SK-N-SH (cell line): Measurements from ENCODE around the gene PCSK6. TPM values are rescaled to one million over a fixed set of nuclear protein-coding genes. Genes with fewer than 3 reads are reported as not detected.
A peak's percentile ranks its signal among the peaks of the same experiment; 100 is the strongest.

Experiments used
- CTCF ChIA-PET: fragments of 300-600, 350-600 bp; formaldehyde crosslinking; extraction: SDS; loops from one replicate; lab custom pipeline; 2021; lab: Yijun Ruan, JAX
- POLR2A ChIA-PET: fragments of 350-600 bp; sonication (Branson Sonifier 250); formaldehyde crosslinking; extraction: SDS; loops from one replicate; lab custom pipeline; 2020; ENCODE audit warnings: antibody characterized with exemption, inconsistent platforms; lab: Yijun Ruan, JAX
- DNase-seq: peaks from one replicate; pipeline ENCODE4 v3.0.0; 2012
- H2AFZ ChIP-seq: fragments of 200-600 bp; sonication (generic); 2 replicates; pipeline ENCODE4 v1.8.1; 2016; ENCODE audit warnings: antibody characterized with exemption, mild to moderate bottlenecking, low read depth
- H3F3A ChIP-seq: fragments of 200-600 bp; sonication (generic); replicated peaks from 2 replicates; pipeline ENCODE3; 2016; ENCODE audit warnings: antibody characterized with exemption, mild to moderate bottlenecking; ENCODE audit not compliant: insufficient read depth
- H3K27ac ChIP-seq, 2 experiments: fragments of 200-500 bp in 1 of 2; fragments of 200-600 bp in 1 of 2; sonication (Bioruptor generic) in 1 of 2; sonication (generic), shearing (Covaris generic) in 1 of 2; 2 replicates each; pipeline versions ENCODE4 v1.5.1 to v1.6.1; 2014 to 2016; ENCODE audit warnings: low read depth in 2 of 2, inconsistent platforms in 1 of 2, low read length in 1 of 2, mild to moderate bottlenecking in 1 of 2, mixed read lengths in 1 of 2
- H3K27me3 ChIP-seq: fragments of 200-600 bp; sonication (generic), shearing (Covaris generic); 2 replicates; pipeline ENCODE4 v1.6.1; 2016; ENCODE audit warnings: mixed run types; ENCODE audit not compliant: insufficient read depth
- H3K36me3 ChIP-seq, 2 experiments: fragments of 200-500 bp in 1 of 2; fragments of 200-600 bp in 1 of 2; sonication (Bioruptor generic) in 1 of 2; sonication (generic) in 1 of 2; replicated peaks in 1 of 2; 2 replicates each; pipeline versions ENCODE3 to v1.5.1; 2014 to 2016; ENCODE audit warnings: low read length in 1 of 2, mild to moderate bottlenecking in 1 of 2; ENCODE audit not compliant: insufficient read depth in 2 of 2, control insufficient read depth in 1 of 2
- H3K4me1 ChIP-seq, 2 experiments: fragments of 200-500 bp in 1 of 2; fragments of 200-600 bp in 1 of 2; sonication (Bioruptor generic) in 1 of 2; sonication (generic), shearing (Covaris generic) in 1 of 2; 2 replicates each; pipeline versions ENCODE4 v1.5.1 to v1.6.1; 2014 to 2016; ENCODE audit warnings: low read depth in 1 of 2, low read length in 1 of 2, mixed run types in 1 of 2; ENCODE audit not compliant: insufficient read depth in 2 of 2, control insufficient read depth in 1 of 2
- H3K4me2 ChIP-seq: fragments of 200-600 bp; sonication (generic), shearing (Covaris generic); 2 replicates; pipeline ENCODE4 v1.6.1; 2017; ENCODE audit warnings: mixed run types
- H3K4me3 ChIP-seq, 2 experiments: fragments of 200-500 bp in 1 of 2; fragments of 200-600 bp in 1 of 2; sonication (Bioruptor generic) in 1 of 2; sonication (generic), shearing (Covaris generic) in 1 of 2; 2 replicates each; pipeline versions ENCODE4 v1.5.1 to v1.8.1; 2014 to 2016; ENCODE audit warnings: low read depth in 2 of 2, inconsistent platforms in 1 of 2, low read length in 1 of 2, mild to moderate bottlenecking in 1 of 2, mixed read lengths in 1 of 2, moderate library complexity in 1 of 2
- H3K79me2 ChIP-seq: fragments of 200-600 bp; sonication (generic); 2 replicates; pipeline ENCODE4 v1.8.1; 2017; ENCODE audit warnings: mild to moderate bottlenecking; ENCODE audit not compliant: insufficient read depth
- H3K9ac ChIP-seq: fragments of 200-600 bp; sonication (generic); 2 replicates; pipeline ENCODE4 v1.6.1; 2017; ENCODE audit warnings: mixed run types
- H3K9me2 ChIP-seq: fragments of 200-600 bp; sonication (generic); 2 replicates; pipeline ENCODE4 v1.6.1; 2017; ENCODE audit warnings: mixed run types
- H3K9me3 ChIP-seq: fragments of 200-600 bp; sonication (generic); 2 replicates; pipeline ENCODE4 v1.6.1; 2017; ENCODE audit warnings: mixed run types, mild to moderate bottlenecking, moderate library complexity
- H4K20me1 ChIP-seq: fragments of 200-600 bp; sonication (generic); 2 replicates; pipeline ENCODE4 v1.6.1; 2017; ENCODE audit warnings: mild to moderate bottlenecking, mixed run types; ENCODE audit not compliant: insufficient read depth
- ELF1 ChIP-seq: IDR thresholded peaks from 2 replicates; pipeline ENCODE4 v1.4.0; 2012
- EZH2phosphoT487 ChIP-seq: fragments of 200-600 bp; sonication (generic); IDR thresholded peaks from 2 replicates; pipeline ENCODE4 v1.6.1; 2017; ENCODE audit warnings: low read depth, mixed run types, mild to moderate bottlenecking, antibody characterized with exemption, moderate library complexity, borderline replicate concordance
- FOSL2 ChIP-seq: IDR thresholded peaks from 2 replicates; pipeline ENCODE4 v1.4.0; 2012; ENCODE audit warnings: low read depth, mild to moderate bottlenecking, moderate library complexity, borderline replicate concordance
- FOXJ3 ChIP-seq: sonication (generic); formaldehyde crosslinking; IDR thresholded peaks from 2 replicates; pipeline ENCODE4 v1.5.1; 2020; ENCODE audit warnings: mild to moderate bottlenecking, missing genetic modification reagents
- NRF1 ChIP-seq: IDR thresholded peaks from 2 replicates; pipeline ENCODE4 v1.6.1; 2012; ENCODE audit warnings: low read depth, mild to moderate bottlenecking, low read length
- RXRA ChIP-seq: IDR thresholded peaks from 2 replicates; pipeline ENCODE4 v1.4.0; 2012; ENCODE audit warnings: low read depth, mild to moderate bottlenecking, borderline replicate concordance
- SIN3A ChIP-seq: IDR thresholded peaks from 2 replicates; pipeline ENCODE4 v1.6.1; 2012; ENCODE audit warnings: low read depth, mild to moderate bottlenecking, low read length, moderate library complexity, borderline replicate concordance
- SMC3 ChIP-seq: IDR thresholded peaks from 2 replicates; pipeline ENCODE4 v1.6.1; 2012; ENCODE audit warnings: low read depth, low read length, improper control_type of control experiment
- WGBS: methylation state at CpG from one replicate; pipeline ENCODE4 v1.1.6; 2017; ENCODE audit warnings: low lambda C conversion rate; 5-methylcytosine and 5-hydroxymethylcytosine counted together
- polyA plus RNA-seq, 3 experiments: library from polyadenylated mRNA; depleted of rRNA; stranded (reverse); fragments of >200 nt; gene quantifications; 2 replicates each; pipeline ENCODE4 v1.2.3, GENCODE V29; 2012
- TF ChIP-seq, protein P1 (sequence below): fragments of 150-350 bp; IDR thresholded peaks from 2 replicates; pipeline ENCODE4 v1.6.1; 2017; ENCODE audit warnings: antibody characterized with exemption, low read length, low read depth, borderline replicate concordance
- TF ChIP-seq, protein P2 (sequence below): IDR thresholded peaks from 2 replicates; pipeline ENCODE4 v1.4.0; 2012; ENCODE audit warnings: low read depth, borderline replicate concordance

The PCSK6 gene
- polyA plus RNA-seq, 1 of the 3 experiments (the other 2 are of a cell fraction) = 0.03 TPM

DNA sequence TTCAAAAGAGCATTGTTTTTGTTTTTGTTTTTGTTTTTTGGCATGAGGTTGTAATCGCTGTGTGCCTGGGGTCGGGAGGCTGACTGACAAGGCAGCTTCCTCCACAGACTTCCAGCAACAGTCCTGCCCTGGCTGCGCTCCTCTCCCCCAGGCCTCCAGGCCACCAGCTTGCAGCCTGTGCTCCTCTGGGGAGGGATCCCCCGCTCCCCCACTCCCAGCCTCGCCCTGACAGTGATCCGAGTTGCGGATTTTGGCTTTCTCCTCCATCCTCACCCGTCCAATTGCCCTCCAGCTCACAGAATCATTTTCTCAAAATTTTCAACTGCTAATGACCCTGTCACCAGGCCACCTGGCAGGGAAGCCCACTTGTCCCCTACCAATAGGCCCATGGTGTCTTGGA is 36.5 kb upstream of the PCSK6 start:
- H3K36me3 ChIP-seq = no peaks in the 10 kb centered on the region
- 56% methylated on average over 8 of the region's 8 CpGs for WGBS
- no peaks in the 10 kb centered on the region for H3K9me2 ChIP-seq
- H3K27ac ChIP-seq = no peak overlapping the region
- no peaks in the 10 kb centered on the region for H3F3A ChIP-seq
- H3K27me3 ChIP-seq = no peaks in the 10 kb centered on the region
- no peak overlapping the region for H2AFZ ChIP-seq
- TF ChIP-seq SMC3 (no peak), NRF1 (no peak), EZH2phosphoT487 (no peak)
- TF ChIP-seq, protein P1, sequence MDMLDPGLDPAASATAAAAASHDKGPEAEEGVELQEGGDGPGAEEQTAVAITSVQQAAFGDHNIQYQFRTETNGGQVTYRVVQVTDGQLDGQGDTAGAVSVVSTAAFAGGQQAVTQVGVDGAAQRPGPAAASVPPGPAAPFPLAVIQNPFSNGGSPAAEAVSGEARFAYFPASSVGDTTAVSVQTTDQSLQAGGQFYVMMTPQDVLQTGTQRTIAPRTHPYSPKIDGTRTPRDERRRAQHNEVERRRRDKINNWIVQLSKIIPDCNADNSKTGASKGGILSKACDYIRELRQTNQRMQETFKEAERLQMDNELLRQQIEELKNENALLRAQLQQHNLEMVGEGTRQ = no peak
- H3K9ac ChIP-seq = no peak overlapping the region
- no peak overlapping the region for H3K4me3 ChIP-seq
- no peaks in the 10 kb centered on the region for H3K9me3 ChIP-seq
- ChIA-PET CTCF (no interaction called here), POLR2A (no interaction called here)
- DNase-seq = peak; percentile 30
- H3K4me1 ChIP-seq = no peaks in the 10 kb centered on the region
- H4K20me1 ChIP-seq = no peaks in the 10 kb centered on the region
- H3K4me2 ChIP-seq = no peak overlapping the region
- H3K79me2 ChIP-seq = no peaks in the 10 kb centered on the region

DNA sequence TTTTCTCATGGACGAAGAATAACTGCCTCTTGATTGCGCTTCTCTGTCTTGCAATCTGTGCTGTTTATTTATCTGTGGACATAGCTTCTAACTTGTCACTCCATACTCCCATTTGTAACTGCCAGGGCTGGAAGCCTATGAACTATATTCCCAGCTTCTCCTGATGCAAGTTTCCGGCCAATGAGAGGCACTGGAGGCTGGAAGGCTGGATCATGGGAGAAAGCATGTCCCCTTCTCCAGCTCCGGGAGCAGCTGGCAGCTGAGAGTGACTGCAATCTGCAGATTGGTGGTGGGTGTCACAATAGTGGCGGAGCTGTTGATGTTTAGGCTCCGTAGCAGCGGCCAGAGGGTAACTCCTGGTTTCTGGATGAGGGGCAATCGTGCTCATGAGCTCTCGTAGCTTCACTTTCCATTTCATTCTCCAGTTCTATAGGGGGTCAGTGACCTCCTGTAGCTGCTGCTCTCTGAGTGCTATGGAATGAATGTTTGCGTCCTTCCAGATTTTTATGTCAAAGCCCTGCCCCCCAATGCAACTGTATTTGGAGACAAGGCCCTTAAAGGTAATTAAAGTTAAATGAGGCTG is 35.7 kb upstream of the PCSK6 start:
- Histone ChIP-seq H3K36me3 (no peaks in the 10 kb centered on the region), H2AFZ (no peak overlapping the region), H3K9me2 (no peaks in the 10 kb centered on the region), H3K9ac (no peak overlapping the region), H3K9me3 (no peaks in the 10 kb centered on the region), H3K79me2 (no peaks in the 10 kb centered on the region), H3K4me3 (no peak overlapping the region), H3K27ac (no peak overlapping the region), H3K4me1 (peaks cover 0 to 2% of the 10 kb centered on the region in 2 experiments; a peak in 1 of 4 replicates), H3F3A (no peaks in the 10 kb centered on the region), H3K27me3 (no peaks in the 10 kb centered on the region), H4K20me1 (no peaks in the 10 kb centered on the region), H3K4me2 (no peak overlapping the region)
- CTCF ChIA-PET = interaction anchor here (1.2 kb wide), 1 partner anchor 23 kb away, joined by 4 read pairs; no protein-coding TSS in a partner anchor
- WGBS = 58% methylated on average over 10 of the region's 10 CpGs
- TF ChIP-seq FOSL2 (no peak), RXRA (no peak), SIN3A (no peak), FOXJ3 (no peak), ELF1 (no peak)
- TF ChIP-seq, protein P2, sequence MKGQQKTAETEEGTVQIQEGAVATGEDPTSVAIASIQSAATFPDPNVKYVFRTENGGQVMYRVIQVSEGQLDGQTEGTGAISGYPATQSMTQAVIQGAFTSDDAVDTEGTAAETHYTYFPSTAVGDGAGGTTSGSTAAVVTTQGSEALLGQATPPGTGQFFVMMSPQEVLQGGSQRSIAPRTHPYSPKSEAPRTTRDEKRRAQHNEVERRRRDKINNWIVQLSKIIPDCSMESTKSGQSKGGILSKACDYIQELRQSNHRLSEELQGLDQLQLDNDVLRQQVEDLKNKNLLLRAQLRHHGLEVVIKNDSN = no peak
- DNase-seq = peak; percentile 14
- POLR2A ChIA-PET = no interaction called here
